ENCODE results near the gene VWA8.
"Not testable (repeated sequence)": the region's sequence is repeated elsewhere in the genome, so short reads cannot be mapped to it uniquely, and the experiment has no call there.

VWA8 gene

DNA sequence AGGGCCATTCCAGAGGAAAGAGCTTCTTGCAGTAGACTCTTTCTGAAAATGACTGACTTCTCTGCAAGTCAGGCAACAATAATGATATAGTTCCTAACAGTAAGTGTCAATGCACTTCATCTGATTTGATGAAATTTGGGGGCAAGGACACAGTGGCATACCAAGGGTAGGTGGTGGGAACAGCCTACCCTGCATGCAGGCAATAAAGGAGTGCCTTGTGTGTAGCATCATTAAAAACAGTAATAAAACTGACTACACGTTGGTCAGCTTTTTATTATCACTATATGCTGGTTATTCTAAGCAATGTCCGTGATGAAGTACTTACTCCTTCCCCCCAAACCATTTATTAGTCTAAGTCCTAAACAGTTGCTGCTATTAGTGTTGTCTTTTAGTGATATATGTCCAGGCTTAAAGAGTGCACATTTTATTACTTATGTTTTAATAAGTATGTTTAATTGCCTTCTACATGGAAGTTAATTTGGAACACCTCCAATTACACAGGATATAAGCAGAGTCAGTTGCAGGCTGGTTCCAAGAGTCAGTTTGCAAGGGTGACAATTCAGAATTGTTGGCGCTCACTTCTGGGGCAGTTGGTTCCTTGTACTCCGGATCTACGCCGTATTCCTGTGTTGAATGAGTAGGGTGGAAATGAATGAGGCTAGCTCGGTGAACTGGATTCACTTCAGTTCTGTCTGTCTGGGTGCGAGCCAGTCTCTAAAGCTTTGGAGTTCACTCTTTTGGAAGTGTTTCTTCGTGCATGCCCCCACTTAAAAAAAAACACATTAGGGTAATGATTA lies 419.6 kb downstream of the VWA8 start:
- no peak for DNase-seq
- Histone ChIP-seq H2AFZ (ENCODE audit: low read length) (no peak overlapping the region), H3K27me3 (replicated peaks; ENCODE audit: insufficient read depth, low read length) (no peaks in the 10 kb centered on the region), H3K4me2 (ENCODE audit: low read depth, low read length) (no peak overlapping the region), H3K36me3 (replicated peaks; ENCODE audit: insufficient read depth, low read length) (no peaks in the 10 kb centered on the region), H4K20me1 (ENCODE audit: insufficient read depth, low read length) (no peaks in the 10 kb centered on the region), H3K9me2 (replicated peaks; ENCODE audit: insufficient read depth, low read length) (no peaks in the 10 kb centered on the region), H3K27ac (ENCODE audit: low read length) (no peak overlapping the region), H3K4me1 (ENCODE audit: low read length) (no peaks in the 10 kb centered on the region), H3K9ac (ENCODE audit: low read length) (no peak overlapping the region), H3F3A (ENCODE audit: insufficient read depth, low read length) (no peaks in the 10 kb centered on the region), H3K9me3 (replicated peaks; ENCODE audit: insufficient read depth, low read length) (no peaks in the 10 kb centered on the region), H3K4me3 (ENCODE audit: low read length) (no peak overlapping the region), H3K79me2 (ENCODE audit: low read length) (no peaks in the 10 kb centered on the region)
- TF ChIP-seq EZH2 (optimal IDR thresholded peaks at IDR 0.05; ENCODE audit: low read depth, low read length), result no peak
- TF ChIP-seq, protein P1, sequence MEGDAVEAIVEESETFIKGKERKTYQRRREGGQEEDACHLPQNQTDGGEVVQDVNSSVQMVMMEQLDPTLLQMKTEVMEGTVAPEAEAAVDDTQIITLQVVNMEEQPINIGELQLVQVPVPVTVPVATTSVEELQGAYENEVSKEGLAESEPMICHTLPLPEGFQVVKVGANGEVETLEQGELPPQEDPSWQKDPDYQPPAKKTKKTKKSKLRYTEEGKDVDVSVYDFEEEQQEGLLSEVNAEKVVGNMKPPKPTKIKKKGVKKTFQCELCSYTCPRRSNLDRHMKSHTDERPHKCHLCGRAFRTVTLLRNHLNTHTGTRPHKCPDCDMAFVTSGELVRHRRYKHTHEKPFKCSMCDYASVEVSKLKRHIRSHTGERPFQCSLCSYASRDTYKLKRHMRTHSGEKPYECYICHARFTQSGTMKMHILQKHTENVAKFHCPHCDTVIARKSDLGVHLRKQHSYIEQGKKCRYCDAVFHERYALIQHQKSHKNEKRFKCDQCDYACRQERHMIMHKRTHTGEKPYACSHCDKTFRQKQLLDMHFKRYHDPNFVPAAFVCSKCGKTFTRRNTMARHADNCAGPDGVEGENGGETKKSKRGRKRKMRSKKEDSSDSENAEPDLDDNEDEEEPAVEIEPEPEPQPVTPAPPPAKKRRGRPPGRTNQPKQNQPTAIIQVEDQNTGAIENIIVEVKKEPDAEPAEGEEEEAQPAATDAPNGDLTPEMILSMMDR (IDR thresholded peaks at IDR 0.05; ENCODE audit: low read length), result no peak
- TF ChIP-seq EZH2phosphoT487 (IDR thresholded peaks at IDR 0.05; ENCODE audit: low read length), result no peak

DNA sequence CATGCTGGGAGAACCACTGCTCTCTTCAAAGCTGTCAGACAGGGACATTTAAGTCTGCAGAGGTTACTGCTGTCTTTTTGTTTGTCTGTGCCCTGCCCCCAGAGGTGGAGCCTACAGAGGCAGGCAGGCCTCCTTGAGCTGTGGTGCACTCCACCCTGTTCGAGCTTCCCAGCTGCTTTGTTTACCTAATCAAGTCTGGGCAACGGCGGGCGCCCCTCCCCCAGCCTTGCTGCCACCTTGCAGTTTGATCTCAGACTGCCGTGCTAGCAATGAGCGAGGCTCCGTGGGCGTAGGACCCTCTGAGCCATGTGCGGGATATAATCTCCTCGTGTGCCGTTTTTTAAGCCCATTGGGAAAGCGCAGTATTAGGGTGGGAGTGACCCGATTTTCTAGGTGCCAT lies 420.7 kb downstream of the VWA8 start:
- not testable (repeated sequence) for H3K9me3 ChIP-seq (replicated peaks; ENCODE audit: insufficient read depth, low read length); H3K9me2 ChIP-seq (replicated peaks; ENCODE audit: insufficient read depth, low read length); H3F3A ChIP-seq (ENCODE audit: insufficient read depth, low read length); H3K9ac ChIP-seq (ENCODE audit: low read length); H3K27ac ChIP-seq (ENCODE audit: low read length); H3K4me3 ChIP-seq (ENCODE audit: low read length); H3K27me3 ChIP-seq (replicated peaks; ENCODE audit: insufficient read depth, low read length); H2AFZ ChIP-seq (ENCODE audit: low read length); H4K20me1 ChIP-seq (ENCODE audit: insufficient read depth, low read length); H3K79me2 ChIP-seq (ENCODE audit: low read length); H3K4me1 ChIP-seq (ENCODE audit: low read length); H3K4me2 ChIP-seq (ENCODE audit: low read depth, low read length); H3K36me3 ChIP-seq (replicated peaks; ENCODE audit: insufficient read depth, low read length); DNase-seq

DNA sequence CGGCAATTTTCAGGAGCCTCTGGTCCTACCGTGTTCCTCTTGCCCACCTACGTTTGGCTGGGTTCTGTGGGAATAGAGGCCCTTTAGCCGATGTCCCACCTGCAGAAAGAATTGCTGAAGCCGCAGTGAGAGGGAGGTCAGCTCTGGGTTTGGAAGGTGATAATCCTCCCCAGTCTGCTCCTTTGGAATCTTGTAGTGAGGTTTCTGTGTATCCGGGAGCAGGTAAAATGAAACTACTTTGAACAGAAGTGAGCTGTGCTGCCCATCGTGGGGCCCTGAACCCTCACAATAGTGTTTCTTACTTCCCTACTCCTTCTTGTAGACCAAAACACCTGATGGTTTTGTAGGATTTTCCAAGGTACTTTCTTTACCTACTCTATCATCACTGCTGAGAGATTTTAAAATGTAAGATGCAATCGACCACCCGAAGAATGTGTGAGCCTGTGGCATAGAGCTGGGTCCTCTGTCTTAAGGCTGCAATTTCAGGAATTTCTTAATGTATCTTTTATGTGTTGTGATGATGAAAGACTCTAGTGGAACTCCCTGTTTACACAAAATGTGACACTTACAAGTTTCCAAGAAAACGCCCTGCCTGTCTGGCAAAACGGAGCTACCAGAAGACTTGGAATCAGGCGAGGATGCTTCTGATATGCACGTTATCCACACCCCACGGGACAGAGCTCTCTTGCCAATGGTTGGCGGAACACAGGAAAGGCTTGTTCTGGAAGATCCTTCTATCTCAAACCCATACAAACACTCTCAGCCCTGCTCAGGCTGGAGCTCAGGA lies 427.4 kb downstream of the VWA8 start:
- DNase-seq, result no peak
- Histone ChIP-seq H4K20me1 (ENCODE audit: insufficient read depth, low read length) (no peaks in the 10 kb centered on the region), H3F3A (ENCODE audit: insufficient read depth, low read length) (no peaks in the 10 kb centered on the region), H3K36me3 (replicated peaks; ENCODE audit: insufficient read depth, low read length) (no peaks in the 10 kb centered on the region), H3K9ac (ENCODE audit: low read length) (no peak overlapping the region), H3K9me3 (replicated peaks; ENCODE audit: insufficient read depth, low read length) (no peaks in the 10 kb centered on the region), H2AFZ (ENCODE audit: low read length) (no peak overlapping the region), H3K27me3 (replicated peaks; ENCODE audit: insufficient read depth, low read length) (no peaks in the 10 kb centered on the region), H3K27ac (ENCODE audit: low read length) (no peak overlapping the region), H3K4me2 (ENCODE audit: low read depth, low read length) (no peak overlapping the region), H3K9me2 (replicated peaks; ENCODE audit: insufficient read depth, low read length) (no peaks in the 10 kb centered on the region), H3K4me3 (ENCODE audit: low read length) (no peak overlapping the region), H3K79me2 (ENCODE audit: low read length) (no peaks in the 10 kb centered on the region), H3K4me1 (ENCODE audit: low read length) (no peaks in the 10 kb centered on the region)
- TF ChIP-seq EZH2phosphoT487 (IDR thresholded peaks at IDR 0.05; ENCODE audit: low read length) (no peak), EZH2 (optimal IDR thresholded peaks at IDR 0.05; ENCODE audit: low read depth, low read length) (no peak)
- TF ChIP-seq, protein P1 (IDR thresholded peaks at IDR 0.05; ENCODE audit: low read length), result no peak

DNA sequence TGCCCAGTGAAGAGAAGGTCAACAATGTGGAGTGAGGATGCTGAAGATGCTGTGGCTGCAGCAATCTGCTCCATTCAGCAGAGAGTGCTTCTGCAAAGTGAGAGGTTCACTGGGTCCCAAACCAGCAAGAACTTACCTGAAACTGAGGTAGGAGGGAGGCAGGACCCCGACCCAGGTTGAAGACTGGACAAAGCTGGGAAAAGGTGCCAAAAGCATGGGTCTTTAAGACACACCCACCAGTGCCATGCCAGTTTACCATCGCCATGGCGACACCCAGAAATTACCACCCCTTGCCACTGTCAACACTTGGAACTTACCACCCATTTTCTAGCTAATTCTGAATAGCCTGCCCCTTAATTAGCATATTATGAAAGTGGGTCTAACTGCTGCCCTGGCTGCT lies 432.9 kb downstream of the VWA8 start:
- Histone ChIP-seq H2AFZ (ENCODE audit: low read length) (no peak overlapping the region), H3K4me2 (ENCODE audit: low read depth, low read length) (no peak overlapping the region), H3K4me3 (ENCODE audit: low read length) (no peak overlapping the region), H3K9ac (ENCODE audit: low read length) (no peak overlapping the region), H4K20me1 (ENCODE audit: insufficient read depth, low read length) (no peaks in the 10 kb centered on the region), H3K79me2 (ENCODE audit: low read length) (no peaks in the 10 kb centered on the region), H3F3A (ENCODE audit: insufficient read depth, low read length) (no peaks in the 10 kb centered on the region), H3K4me1 (ENCODE audit: low read length) (0 out of 2 replicates have a peak, but pooled peaks cover 4% of the 10 kb centered on the region), H3K9me3 (replicated peaks; ENCODE audit: insufficient read depth, low read length) (no peaks in the 10 kb centered on the region), H3K27ac (ENCODE audit: low read length) (no peak overlapping the region), H3K9me2 (replicated peaks; ENCODE audit: insufficient read depth, low read length) (no peaks in the 10 kb centered on the region), H3K36me3 (replicated peaks; ENCODE audit: insufficient read depth, low read length) (no peaks in the 10 kb centered on the region), H3K27me3 (replicated peaks; ENCODE audit: insufficient read depth, low read length) (no peaks in the 10 kb centered on the region)
- no peak for TF ChIP-seq EZH2 (optimal IDR thresholded peaks at IDR 0.05; ENCODE audit: low read depth, low read length)
- TF ChIP-seq EZH2phosphoT487 (IDR thresholded peaks at IDR 0.05; ENCODE audit: low read length), result no peak
- TF ChIP-seq, protein P1 (IDR thresholded peaks at IDR 0.05; ENCODE audit: low read length), result no peak
- no peak for DNase-seq
